GM18868 (cell line): Measurements from ENCODE around the gene ARHGAP15.

Source experiments
- ATAC-seq: cut with Tn5 transposase; IDR thresholded peaks from one replicate; pipeline ENCODE4 v1.9.1; 2021; ENCODE audit warnings: mild to moderate bottlenecking, moderate library complexity; ENCODE audit not compliant: unreplicated experiment

Gene ARHGAP15

DNA sequence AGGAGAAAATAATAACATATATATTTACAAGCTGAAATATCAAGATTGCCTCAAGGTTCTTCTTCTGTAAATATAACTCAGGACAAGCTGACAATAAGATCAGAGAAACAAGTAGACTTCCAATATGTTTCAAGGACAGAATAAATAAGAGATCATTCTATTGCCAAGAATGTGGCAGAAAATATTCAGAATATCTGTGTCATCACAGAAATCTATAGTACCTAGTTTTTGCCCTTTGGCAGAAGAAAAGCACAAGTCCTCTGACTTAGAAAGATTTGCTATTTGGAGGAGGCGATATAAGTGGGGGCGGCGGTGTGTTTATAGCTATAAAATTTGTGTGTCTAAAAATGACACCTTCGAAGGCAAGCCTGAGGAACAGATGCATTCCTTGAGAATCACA lies 34.3 kb downstream of the ARHGAP15 start:
- no peak for ATAC-seq

DNA sequence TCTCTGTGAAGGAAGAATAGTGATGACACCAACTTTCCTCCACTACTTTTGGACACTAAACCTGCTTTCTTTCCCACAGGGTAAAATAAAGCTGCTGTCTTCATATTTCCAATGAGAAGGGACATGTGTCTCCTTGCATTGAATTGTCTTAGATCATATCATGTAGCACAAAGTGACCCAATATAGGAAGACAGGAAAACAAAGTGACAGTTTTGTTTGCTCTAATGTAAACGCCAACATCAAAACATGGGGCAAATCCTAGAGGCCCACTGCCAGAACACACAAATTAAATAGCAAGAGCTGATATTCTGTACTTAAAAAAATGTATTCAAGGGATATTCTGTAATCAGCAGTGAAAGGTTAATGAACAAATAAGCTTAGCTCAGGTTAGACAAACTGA lies 36.1 kb downstream of the ARHGAP15 start:
- ATAC-seq = no peak

DNA sequence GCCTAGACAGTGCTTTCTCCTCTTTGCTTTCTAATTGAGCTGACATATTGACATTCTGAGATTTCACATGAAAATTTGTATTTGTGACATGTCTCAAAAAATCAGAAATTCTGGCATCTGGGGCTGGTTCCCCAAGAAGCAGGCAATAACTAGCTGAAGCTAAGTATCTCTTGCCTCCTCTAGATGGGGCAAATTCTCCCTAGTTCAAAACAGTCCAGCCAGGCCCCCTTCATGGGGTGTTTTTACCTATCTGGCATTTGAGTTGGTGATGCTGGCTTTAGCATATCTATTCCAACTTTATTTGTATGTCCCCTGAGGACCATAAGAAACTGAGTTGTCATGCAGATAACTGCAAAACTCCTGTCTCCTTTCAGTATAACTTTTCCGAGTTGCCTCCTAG lies 39.9 kb downstream of the ARHGAP15 start:
- no peak for ATAC-seq

DNA sequence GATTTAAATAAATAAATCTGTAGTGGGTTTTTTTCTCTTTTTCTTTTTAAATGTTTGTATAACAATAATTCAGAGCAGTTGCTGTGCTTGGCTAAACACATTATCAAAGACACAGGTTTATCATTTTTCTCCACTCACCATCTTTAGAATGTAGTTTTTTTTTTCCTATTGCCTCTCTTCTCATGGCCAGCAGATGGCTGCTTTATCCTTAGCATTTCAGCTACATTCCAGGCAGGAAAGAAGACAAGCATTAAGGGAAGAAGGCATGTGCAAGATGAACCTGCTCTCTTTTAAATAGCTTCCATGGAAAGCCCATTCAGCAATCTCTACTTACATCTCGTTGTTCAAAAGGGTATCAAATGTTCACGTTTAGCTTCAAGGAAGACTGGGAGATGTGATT lies 42.6 kb downstream of the ARHGAP15 start:
- no peak for ATAC-seq

DNA sequence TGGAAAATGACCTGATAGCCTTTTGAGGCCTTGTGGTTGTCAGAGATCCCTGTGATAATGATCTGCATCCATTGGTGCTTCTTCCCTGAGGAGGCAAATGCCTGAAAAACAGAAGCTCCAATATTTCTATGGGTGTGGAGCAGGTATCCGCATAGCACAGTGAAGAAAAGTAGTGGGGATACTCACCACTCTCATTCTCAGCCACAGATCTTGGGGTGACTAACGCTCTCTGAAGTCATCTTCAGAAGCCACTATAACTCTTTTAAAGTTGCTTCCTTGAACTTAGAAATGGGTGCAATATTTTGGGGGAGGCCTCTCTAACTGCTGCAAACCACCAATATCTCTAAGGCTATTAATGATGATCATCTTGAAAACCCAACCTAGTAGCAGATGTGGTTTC lies 46.2 kb downstream of the ARHGAP15 start:
- ATAC-seq = no peak

DNA sequence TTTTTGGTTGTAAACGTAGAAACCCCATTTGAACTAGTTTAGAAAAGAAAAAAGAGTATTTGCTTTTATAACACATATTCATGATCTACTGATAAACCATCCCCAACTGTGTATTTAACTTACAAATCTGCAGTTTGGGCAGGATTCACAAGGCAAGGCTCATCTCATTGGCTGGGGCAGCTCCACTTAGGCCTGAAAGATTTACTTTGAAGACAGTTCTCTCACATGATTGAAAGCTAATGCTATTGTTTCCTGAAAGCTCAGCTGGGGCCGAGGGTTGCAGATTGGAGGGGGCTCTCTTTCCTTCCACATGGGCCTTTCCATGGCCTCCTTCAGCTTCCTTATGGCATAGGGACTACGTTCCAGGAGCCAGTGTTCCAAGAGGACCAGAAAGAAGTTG lies 47.4 kb downstream of the ARHGAP15 start:
- ATAC-seq = no peak

DNA sequence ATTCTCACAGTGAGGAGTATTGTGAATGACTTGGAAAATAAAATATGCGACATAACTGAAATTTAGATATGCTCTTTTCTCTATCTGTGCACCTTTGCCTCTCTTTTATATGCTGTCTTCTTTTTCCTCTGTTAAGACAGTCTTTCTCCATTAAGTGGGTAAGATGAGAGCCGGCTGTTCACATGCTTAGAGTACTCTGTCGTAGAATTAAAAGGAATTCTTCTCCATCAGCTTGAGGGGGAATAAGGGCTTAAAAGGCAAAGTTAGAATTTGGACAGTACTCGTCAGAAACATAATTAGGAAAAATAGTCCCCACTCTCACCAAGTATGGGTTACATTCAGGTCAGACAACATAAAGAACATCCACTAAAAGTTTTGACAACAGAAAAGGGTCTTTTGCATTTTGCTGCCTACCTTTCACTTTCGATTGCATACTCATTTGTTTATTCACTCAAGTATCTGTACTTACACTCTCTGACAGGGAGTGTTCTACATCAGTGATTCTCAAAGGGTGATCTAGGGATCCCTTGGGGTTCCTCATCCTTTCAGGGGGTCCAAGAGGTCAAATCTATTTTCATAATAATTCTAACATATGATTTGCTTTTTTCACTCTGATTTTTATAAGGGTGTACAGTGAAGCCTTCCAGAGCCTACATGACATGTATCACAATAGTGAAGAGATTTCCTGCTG lies 48.0 kb downstream of the ARHGAP15 start:
- peak; percentile 97 for ATAC-seq

DNA sequence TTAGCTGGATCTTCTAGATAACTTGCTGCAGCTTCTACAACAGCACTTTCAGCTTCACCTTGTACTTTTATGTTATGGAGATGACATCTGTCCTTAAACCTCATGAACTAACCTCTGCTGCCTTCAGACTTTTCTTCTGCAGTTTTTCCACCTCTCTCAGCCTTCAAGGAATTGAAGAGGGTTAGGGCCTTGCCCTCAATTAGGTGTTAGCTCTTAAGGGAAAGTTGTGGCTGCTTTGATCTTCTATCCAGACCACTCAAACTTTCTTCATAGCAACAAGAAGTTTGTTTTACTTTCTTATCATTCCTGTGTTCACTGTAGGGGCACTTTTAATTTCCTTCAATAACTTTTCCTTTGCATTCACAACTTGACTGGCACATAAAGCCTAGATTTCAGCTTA lies 52.3 kb downstream of the ARHGAP15 start:
- ATAC-seq = no peak

DNA sequence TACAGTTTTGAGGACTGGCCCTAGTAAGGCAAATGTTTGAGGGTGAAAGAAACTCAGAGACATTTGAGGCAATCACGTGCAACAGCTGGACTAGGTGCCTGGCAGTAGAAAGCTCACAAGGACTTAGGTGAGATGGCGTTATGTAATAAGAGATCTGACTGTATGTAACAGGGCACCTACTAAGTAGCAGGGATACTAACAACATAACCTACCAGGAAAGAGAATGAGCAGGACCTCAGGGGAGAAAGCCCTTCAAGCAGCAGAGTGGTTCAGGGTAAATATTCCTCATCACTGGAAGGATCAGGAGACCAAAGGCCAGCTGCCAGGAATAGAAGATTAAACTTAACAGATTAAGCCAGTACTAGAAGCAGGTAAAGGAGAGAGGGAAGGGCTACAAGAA lies 53.4 kb downstream of the ARHGAP15 start:
- ATAC-seq = no peak

DNA sequence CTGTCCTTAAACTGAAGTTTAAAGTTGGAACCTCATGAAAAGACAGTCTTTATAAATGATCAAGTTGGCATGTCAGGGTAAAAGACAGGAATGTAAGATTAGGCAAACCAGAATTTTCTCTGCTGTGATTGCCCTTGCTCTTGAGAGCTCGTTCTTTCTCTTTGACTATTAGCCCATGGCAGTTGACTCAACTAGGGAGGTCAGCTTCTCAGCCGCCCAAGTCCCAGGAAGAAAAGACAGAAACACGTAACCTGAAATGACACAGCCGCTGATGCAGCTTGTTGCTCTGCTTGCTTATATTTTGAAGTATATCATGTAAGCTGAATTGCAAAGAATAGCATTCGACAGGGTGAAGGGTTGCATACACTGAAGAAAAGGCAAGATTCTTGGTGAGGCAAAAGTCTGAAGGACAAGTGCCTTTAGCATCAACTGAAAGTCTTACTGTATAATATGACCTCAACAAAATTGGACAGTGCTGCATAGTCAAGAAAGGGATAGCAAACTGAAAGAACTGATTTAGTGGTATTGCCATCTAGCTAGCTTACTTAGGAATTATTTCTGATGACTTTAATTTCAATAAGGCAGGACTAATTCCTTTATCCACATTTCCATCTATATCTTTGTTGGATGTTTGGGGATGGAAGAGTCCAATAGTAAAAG lies 54.7 kb downstream of the ARHGAP15 start:
- peak; percentile 93 for ATAC-seq

DNA sequence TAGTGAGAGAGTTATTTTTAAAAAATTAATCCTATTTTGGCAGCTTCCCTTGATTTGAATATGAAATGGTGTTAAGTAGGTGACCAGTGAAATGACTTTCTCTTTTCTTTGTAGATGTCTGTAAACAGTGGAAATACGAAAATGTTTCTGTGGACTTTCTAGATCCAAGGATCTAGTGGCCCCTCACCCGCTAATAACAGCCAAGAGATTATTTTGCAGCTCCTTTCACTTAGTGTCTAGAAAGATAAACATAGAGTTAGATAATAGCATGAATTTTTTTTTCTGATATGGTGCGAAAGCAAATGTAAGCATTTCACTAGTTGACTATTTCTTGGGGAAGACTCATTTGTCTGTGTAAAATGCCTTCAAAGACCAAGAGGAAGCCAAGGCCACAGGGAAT lies 57.7 kb downstream of the ARHGAP15 start:
- no peak for ATAC-seq

DNA sequence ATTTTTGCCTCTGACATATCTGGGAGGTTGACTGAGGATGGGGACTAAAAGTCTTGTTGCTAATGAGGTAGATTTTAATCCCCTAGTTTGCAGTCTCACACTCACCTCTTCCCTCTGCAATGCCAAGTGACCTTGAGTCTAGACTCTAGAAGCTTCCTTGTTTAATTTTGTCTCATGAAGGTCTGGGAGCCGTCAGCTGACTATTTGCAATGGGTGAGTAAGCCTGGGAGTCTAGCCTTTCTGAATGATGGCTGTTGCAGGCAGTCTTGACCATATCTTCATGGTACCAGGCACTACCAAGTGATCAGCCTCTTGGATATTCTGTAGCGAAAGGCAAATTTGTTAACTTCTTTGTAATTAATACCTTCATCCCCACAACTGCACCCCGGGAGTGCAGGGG lies 61.2 kb downstream of the ARHGAP15 start:
- ATAC-seq = no peak

DNA sequence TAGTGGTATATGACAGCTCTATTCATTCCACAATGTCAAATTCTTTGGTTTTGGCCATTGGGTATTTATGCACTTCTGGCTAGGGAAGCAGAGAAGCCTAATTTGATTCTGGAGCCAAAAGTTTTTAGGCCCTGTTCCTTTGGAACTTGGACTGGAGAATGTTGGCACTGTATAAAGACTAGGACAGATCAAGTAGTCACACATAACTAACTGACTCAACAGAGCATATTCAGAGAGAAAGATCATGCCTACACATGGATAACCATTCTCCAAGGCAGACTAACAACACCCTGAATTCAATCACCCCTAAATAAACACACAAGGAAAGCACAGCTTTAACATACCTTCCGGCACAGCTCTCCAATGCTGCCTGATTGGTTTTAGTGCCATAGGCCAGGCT lies 62.9 kb downstream of the ARHGAP15 start:
- no peak for ATAC-seq

DNA sequence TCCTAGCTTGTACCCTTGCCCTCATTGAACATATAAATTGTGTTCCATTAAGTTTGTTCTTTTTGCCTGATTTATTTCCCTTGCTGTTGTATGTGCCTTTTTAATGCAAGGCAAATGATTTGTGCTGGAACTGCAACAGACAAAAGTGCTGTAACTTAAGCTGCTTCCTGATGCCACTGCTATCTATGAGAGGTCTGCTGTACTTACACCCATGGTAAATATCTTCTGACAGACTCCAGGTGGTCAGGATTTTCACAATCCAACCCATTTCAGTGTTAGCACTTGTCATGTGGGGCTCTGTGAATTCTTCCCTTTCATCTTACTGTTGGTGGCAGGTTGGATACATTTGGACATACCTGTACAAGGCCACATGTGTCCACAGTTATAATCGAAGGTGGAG lies 63.5 kb downstream of the ARHGAP15 start:
- no peak for ATAC-seq

DNA sequence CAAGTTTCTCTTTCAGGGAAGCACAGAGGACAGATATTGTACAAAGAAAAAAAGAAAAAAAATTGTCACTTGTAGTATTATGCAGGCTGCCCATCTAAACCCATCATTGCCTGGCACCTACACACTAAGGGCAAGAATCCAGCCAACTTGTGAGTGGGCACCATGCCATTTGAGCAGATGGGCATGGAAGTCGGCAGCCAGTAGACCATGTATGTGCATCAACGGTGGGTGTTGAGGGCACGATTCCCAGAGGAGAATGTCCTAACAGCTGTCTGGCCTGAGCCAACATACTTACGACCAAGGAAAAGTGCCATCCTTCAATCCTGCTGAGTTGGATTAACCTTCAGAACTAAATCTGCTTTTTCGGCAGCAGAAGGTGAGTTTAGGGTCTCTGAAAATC lies 63.9 kb downstream of the ARHGAP15 start:
- no peak for ATAC-seq

DNA sequence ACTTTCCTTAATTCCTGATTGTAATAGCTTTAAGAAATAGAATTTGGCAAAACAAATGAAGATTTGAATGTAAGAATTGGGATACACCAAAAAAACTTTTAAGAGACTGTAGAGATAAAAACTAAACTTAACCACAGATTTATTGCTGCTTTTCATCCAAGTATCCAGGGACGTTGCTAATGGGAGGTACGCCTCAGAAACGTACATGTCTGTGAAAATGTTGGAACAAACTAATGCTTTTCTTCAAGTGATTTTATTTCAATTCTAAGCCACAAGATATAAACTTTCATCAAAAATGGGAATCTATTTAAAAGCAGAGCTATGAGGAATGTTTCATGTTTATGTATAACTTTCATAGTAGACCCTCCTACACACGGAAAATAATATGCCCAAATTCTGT lies 66.3 kb downstream of the ARHGAP15 start:
- ATAC-seq = no peak

DNA sequence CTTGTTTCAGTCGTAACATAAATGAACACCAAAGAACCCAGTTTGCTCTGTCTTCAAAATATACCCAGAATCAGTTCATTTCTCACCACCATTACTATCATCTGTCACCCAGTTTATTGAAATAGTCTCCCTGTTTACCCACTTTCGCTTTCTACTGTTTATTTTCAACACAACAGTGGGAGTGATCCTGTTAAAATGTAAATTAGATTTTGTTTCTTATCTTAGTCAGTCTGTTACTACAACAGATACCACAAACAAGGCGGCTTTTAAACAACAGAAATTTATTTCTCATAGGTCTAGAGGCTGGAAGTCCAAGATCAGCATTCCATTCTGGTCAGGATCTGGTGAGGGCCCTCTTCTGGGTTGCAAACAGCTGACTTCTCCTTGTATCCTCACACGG lies 74.8 kb downstream of the ARHGAP15 start:
- no peak for ATAC-seq

DNA sequence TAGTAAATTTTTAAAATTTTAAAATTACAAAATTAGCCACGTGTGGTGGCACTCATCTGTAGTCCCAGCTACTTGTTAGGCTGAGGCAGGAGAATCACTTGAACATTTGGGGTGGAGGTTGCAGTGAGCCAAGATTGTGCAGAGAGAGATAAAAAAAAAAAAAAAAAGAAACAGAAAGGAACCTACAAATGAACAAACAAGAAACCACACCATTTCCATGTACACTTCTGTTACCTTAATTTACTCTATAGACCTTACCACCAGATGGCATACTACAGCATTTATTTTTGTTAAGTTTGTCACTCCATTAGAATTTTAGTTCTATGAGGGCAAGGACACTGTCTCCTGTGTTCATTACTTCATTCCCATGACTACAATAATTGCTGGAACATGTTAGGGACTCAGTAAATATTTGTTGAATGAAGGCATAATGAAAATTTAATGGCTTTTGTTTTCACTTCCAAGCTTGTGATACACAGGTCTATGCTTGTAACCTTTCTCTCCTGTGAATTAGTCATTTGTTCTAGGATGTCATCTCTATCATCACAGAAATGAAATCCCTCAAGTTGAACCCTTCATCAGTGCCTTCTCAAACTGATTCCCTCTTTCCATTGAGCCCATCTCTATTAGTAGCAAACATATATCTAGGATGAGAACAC lies 76.0 kb downstream of the ARHGAP15 start:
- ATAC-seq = peak; percentile 58

DNA sequence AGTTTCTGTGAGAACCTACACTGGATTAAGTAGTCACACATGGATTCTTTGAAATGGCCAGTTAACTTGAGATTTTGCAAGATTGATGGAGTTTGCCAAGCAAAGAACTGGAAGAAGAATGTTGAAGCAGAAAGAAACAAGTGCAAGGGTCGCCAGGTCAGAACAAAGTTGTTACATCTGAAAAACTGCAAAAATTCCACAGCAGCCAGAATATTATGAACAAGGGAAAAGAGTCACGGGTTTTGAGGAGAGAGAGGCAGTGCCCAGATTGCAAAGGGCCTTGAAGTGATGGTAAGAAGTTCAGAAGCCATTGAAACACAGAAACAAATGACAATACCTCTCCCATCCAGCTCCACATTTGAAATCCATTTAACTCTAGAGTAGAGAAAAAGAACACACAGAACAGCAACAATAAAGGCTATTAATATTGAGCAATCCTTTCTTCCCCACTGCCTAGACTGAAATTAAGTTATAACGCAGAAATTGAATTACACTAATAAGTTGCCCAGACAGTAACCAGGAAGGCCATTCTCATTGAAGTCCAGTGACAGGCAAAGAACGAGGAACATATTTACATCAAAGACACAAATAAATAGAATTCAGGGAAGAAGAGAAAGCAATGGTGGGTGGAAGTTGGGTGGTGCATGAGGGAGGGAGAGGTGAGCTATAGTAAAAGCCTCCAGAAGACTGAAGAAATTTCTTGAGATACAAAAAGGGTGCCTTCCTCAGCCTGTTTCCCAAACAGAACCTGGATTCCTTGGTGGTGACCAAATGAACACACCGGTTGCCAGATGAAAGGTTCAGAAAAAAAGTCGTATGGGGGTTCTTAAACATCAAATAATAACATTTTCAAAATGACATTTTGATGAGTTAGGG lies 80.6 kb downstream of the ARHGAP15 start:
- ATAC-seq = no peak

DNA sequence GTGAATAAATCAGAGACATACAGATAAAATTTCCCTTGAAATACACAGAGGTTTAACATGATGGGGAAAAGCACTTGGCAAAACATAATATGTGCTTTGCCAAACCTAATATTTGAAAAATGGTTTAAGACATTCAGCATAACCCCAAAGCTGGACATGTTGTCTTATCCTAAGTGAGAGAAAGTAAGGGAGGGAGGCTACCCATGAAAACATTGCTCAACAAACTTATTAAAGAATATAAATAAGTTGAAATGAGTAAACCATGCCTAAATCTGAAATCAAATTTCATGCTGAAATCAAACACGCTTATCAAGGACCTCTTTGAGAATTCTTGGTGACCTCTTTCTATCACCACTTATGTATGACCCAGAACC lies 81.2 kb downstream of the ARHGAP15 start:
- ATAC-seq = no peak

DNA sequence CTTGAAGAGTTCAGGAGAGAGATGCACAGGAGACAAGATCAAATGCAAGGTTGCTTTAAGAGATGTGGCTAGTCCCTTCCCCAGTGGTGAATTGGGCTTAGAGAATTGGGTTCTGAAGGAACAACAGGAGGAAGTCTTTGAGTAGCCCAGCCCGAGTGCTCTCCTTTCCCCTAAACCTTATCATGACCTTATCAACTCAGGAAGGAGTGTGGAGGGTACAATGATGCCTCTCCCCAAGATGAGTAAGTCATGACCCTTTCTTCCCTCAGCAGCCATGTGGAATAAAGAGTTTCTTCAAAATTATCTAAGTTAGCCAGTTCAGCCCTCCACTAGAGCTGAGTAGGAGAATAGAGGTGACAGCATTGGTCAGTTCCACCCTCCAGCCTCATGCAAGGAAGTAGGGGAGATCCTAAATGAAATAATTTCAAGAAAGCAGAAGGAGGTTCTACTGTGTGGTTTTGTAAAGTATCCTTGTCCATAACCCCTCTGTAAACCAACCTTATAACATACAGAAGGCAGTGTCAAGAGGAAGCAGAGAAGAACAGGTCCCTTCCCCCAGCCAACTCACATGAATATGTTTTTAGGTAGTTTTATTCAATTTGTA lies 88.4 kb downstream of the ARHGAP15 start:
- no peak for ATAC-seq
